ENCODE results near the gene FAM193A.
"Not testable (repeated sequence)": the region's sequence is repeated elsewhere in the genome, so short reads cannot be mapped to it uniquely, and the experiment has no call there.

Gene FAM193A

DNA sequence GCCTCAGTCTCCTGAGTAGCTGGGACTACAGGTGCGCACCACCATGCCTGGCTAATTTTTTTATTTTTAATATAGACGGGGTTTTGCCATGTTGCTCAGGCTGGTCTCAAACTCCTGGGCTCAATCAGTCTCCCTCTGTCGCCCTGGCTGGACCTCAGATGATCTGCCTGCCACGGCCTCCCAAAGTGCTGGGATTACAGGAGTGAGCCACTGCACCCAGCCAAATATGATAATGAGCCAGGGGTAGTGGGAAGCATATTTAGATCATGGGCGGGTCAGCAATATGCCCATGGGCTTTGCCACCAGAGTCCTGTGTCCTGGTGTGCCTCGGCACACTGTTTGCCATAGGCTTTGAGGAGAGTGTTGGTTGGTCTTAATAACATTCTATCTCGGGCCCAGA is 71.8 kb downstream of the FAM193A start:
- no peak overlapping the region for H2AFZ ChIP-seq (ENCODE audit: low read length, unreplicated experiment)
- peaks cover 8% of the 10 kb centered on the region; the same call in 1 of the 2 replicates for H3K36me3 ChIP-seq (ENCODE audit: insufficient read depth, low read length)
- peaks cover 85% of the 10 kb centered on the region for H3K79me2 ChIP-seq (ENCODE audit: control insufficient read depth, insufficient read depth, low read length, unreplicated experiment)
- H3K27me3 ChIP-seq (ENCODE audit: insufficient read depth, low read length): no peaks in the 10 kb centered on the region
- H3K27ac ChIP-seq (ENCODE audit: low read depth, low read length): no peak overlapping the region
- no peak overlapping the region for H3K4me3 ChIP-seq (ENCODE audit: low read depth, low read length)
- H3K4me1 ChIP-seq (ENCODE audit: control insufficient read depth, insufficient read depth, low read length, unreplicated experiment): no peaks in the 10 kb centered on the region

GRCh38 chr4:2615821-2616220 is 79.4 kb downstream of the FAM193A start:
- H2AFZ ChIP-seq (ENCODE audit: low read length, unreplicated experiment): no peak overlapping the region
- no peaks in the 10 kb centered on the region for H3K36me3 ChIP-seq (ENCODE audit: insufficient read depth, low read length)
- no peaks in the 10 kb centered on the region for H3K27me3 ChIP-seq (ENCODE audit: insufficient read depth, low read length)
- no peaks in the 10 kb centered on the region for H3K4me1 ChIP-seq (ENCODE audit: control insufficient read depth, insufficient read depth, low read length, unreplicated experiment)
- H3K4me3 ChIP-seq (ENCODE audit: low read depth, low read length): no peak overlapping the region
- no peak overlapping the region for H3K27ac ChIP-seq (ENCODE audit: low read depth, low read length)
- H3K79me2 ChIP-seq (ENCODE audit: control insufficient read depth, insufficient read depth, low read length, unreplicated experiment): peaks cover 70% of the 10 kb centered on the region

- Histone ChIP-seq H3K27me3 (ENCODE audit: insufficient read depth, low read length) (no peaks in the 10 kb centered on the region), H3K79me2 (ENCODE audit: control insufficient read depth, insufficient read depth, low read length, unreplicated experiment) (peaks cover 67% of the 10 kb centered on the region), H2AFZ (ENCODE audit: low read length, unreplicated experiment) (no peak overlapping the region), H3K36me3 (ENCODE audit: insufficient read depth, low read length) (no peaks in the 10 kb centered on the region), H3K27ac (ENCODE audit: low read depth, low read length) (no peak overlapping the region), H3K4me3 (ENCODE audit: low read depth, low read length) (no peak overlapping the region), H3K4me1 (ENCODE audit: control insufficient read depth, insufficient read depth, low read length, unreplicated experiment) (no peaks in the 10 kb centered on the region)
These were observed 81.5 kb downstream of the FAM193A start for GRCh38 chr4:2617955-2618354.

GRCh38 chr4:2618729-2619128 is 82.3 kb downstream of the FAM193A start:
- H3K4me3 ChIP-seq (ENCODE audit: low read depth, low read length); H3K36me3 ChIP-seq (ENCODE audit: insufficient read depth, low read length); H2AFZ ChIP-seq (ENCODE audit: low read length, unreplicated experiment); H3K27ac ChIP-seq (ENCODE audit: low read depth, low read length); H3K4me1 ChIP-seq (ENCODE audit: control insufficient read depth, insufficient read depth, low read length, unreplicated experiment); H3K27me3 ChIP-seq (ENCODE audit: insufficient read depth, low read length): not testable (repeated sequence)
- H3K79me2 ChIP-seq (ENCODE audit: control insufficient read depth, insufficient read depth, low read length, unreplicated experiment): peaks cover 67% of the 10 kb centered on the region

GRCh38 chr4:2619459-2619858 is 83.0 kb downstream of the FAM193A start:
- Histone ChIP-seq H3K36me3 (ENCODE audit: insufficient read depth, low read length) (no peaks in the 10 kb centered on the region), H2AFZ (ENCODE audit: low read length, unreplicated experiment) (no peak overlapping the region), H3K4me3 (ENCODE audit: low read depth, low read length) (no peak overlapping the region), H3K4me1 (ENCODE audit: control insufficient read depth, insufficient read depth, low read length, unreplicated experiment) (no peaks in the 10 kb centered on the region), H3K79me2 (ENCODE audit: control insufficient read depth, insufficient read depth, low read length, unreplicated experiment) (peaks cover 67% of the 10 kb centered on the region), H3K27me3 (ENCODE audit: insufficient read depth, low read length) (no peaks in the 10 kb centered on the region), H3K27ac (ENCODE audit: low read depth, low read length) (no peak overlapping the region)

GRCh38 chr4:2621419-2621818 is 85.0 kb downstream of the FAM193A start:
- H3K4me3 ChIP-seq (ENCODE audit: low read depth, low read length): no peak overlapping the region
- H3K36me3 ChIP-seq (ENCODE audit: insufficient read depth, low read length): no peaks in the 10 kb centered on the region
- no peaks in the 10 kb centered on the region for H3K27me3 ChIP-seq (ENCODE audit: insufficient read depth, low read length)
- H3K27ac ChIP-seq (ENCODE audit: low read depth, low read length): no peak overlapping the region
- no peak overlapping the region for H2AFZ ChIP-seq (ENCODE audit: low read length, unreplicated experiment)
- peaks cover 66% of the 10 kb centered on the region for H3K79me2 ChIP-seq (ENCODE audit: control insufficient read depth, insufficient read depth, low read length, unreplicated experiment)
- H3K4me1 ChIP-seq (ENCODE audit: control insufficient read depth, insufficient read depth, low read length, unreplicated experiment): no peaks in the 10 kb centered on the region

- H3K79me2 ChIP-seq (ENCODE audit: control insufficient read depth, insufficient read depth, low read length, unreplicated experiment): peaks cover 61% of the 10 kb centered on the region
- no peak overlapping the region for H3K27ac ChIP-seq (ENCODE audit: low read depth, low read length)
- H3K4me1 ChIP-seq (ENCODE audit: control insufficient read depth, insufficient read depth, low read length, unreplicated experiment): no peaks in the 10 kb centered on the region
These were observed 87.0 kb downstream of the FAM193A start for GRCh38 chr4:2623442-2623841.

GRCh38 chr4:2624782-2625530 is 88.5 kb downstream of the FAM193A start:
- Histone ChIP-seq H3K4me3 (ENCODE audit: low read depth, low read length) (no peak overlapping the region), H3K79me2 (ENCODE audit: control insufficient read depth, insufficient read depth, low read length, unreplicated experiment) (peaks cover 50% of the 10 kb centered on the region), H3K27ac (ENCODE audit: low read depth, low read length) (no peak overlapping the region), H3K36me3 (ENCODE audit: insufficient read depth, low read length) (no peaks in the 10 kb centered on the region), H3K27me3 (ENCODE audit: insufficient read depth, low read length) (no peaks in the 10 kb centered on the region), H2AFZ (ENCODE audit: low read length, unreplicated experiment) (no peak overlapping the region), H3K4me1 (ENCODE audit: control insufficient read depth, insufficient read depth, low read length, unreplicated experiment) (no peaks in the 10 kb centered on the region)

More at GRCh38 chr4:2623442-2623841, 87.0 kb downstream of the FAM193A start:
- Histone ChIP-seq H3K27me3 (ENCODE audit: insufficient read depth, low read length) (no peaks in the 10 kb centered on the region), H3K4me3 (ENCODE audit: low read depth, low read length) (no peak overlapping the region), H3K36me3 (ENCODE audit: insufficient read depth, low read length) (no peaks in the 10 kb centered on the region), H2AFZ (ENCODE audit: low read length, unreplicated experiment) (no peak overlapping the region)

GRCh38 chr4:2626231-2626630 is 89.8 kb downstream of the FAM193A start:
- Histone ChIP-seq H3K4me3 (ENCODE audit: low read depth, low read length) (no peak overlapping the region), H2AFZ (ENCODE audit: low read length, unreplicated experiment) (no peak overlapping the region), H3K4me1 (ENCODE audit: control insufficient read depth, insufficient read depth, low read length, unreplicated experiment) (no peaks in the 10 kb centered on the region), H3K27me3 (ENCODE audit: insufficient read depth, low read length) (no peaks in the 10 kb centered on the region), H3K79me2 (ENCODE audit: control insufficient read depth, insufficient read depth, low read length, unreplicated experiment) (peaks cover 43% of the 10 kb centered on the region), H3K27ac (ENCODE audit: low read depth, low read length) (no peak overlapping the region), H3K36me3 (ENCODE audit: insufficient read depth, low read length) (0 out of 2 replicates have a peak, but pooled peaks cover 5% of the 10 kb centered on the region)

GRCh38 chr4:2630556-2631273 is 94.3 kb downstream of the FAM193A start:
- H3K27me3 ChIP-seq (ENCODE audit: insufficient read depth, low read length): no peaks in the 10 kb centered on the region
- H3K36me3 ChIP-seq (ENCODE audit: insufficient read depth, low read length): 0 out of 2 replicates have a peak, but pooled peaks cover 5% of the 10 kb centered on the region
- H3K4me1 ChIP-seq (ENCODE audit: control insufficient read depth, insufficient read depth, low read length, unreplicated experiment): no peaks in the 10 kb centered on the region
- no peak overlapping the region for H3K27ac ChIP-seq (ENCODE audit: low read depth, low read length)
- H3K4me3 ChIP-seq (ENCODE audit: low read depth, low read length): no peak overlapping the region
- peaks cover 15% of the 10 kb centered on the region for H3K79me2 ChIP-seq (ENCODE audit: control insufficient read depth, insufficient read depth, low read length, unreplicated experiment)
- no peak overlapping the region for H2AFZ ChIP-seq (ENCODE audit: low read length, unreplicated experiment)

DNA sequence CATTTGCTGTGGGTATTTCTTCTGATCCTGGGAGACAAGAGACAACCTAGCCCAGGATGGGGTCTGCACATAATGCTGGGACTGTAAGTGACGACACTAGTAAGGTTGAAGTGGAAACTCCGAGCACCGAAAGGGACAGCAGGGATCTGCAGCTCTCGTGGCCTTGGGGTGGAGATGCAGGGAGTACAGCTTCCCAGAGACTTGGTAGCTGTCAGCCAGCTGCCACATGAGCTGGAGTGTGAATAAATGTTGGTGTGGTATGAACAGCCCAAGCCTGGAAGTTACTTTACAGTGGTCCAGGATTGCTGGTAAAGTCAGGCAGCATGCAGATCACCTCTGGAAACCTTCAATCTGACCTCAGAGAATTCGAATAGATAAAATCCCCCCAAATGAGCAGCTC is 97.6 kb downstream of the FAM193A start:
- Histone ChIP-seq H3K27me3 (ENCODE audit: insufficient read depth, low read length) (no peaks in the 10 kb centered on the region), H2AFZ (ENCODE audit: low read length, unreplicated experiment) (no peak overlapping the region), H3K4me3 (ENCODE audit: low read depth, low read length) (no peak overlapping the region), H3K27ac (ENCODE audit: low read depth, low read length) (no peak overlapping the region), H3K36me3 (ENCODE audit: insufficient read depth, low read length) (peaks cover 15% of the 10 kb centered on the region; the same call in 1 of the 2 replicates), H3K79me2 (ENCODE audit: control insufficient read depth, insufficient read depth, low read length, unreplicated experiment) (peaks cover 14% of the 10 kb centered on the region), H3K4me1 (ENCODE audit: control insufficient read depth, insufficient read depth, low read length, unreplicated experiment) (no peaks in the 10 kb centered on the region)

Measured in ACC112 (cell line).